SK-N-SH treated with all-trans-retinoic acid at 6 μM for 48 hours (cell line): ENCODE measurements around the gene ATF6B.

ENCODE experiments used
- ATAC-seq: fragments of 200-7000 bp; cut with Tn5 transposase; 3 replicates; pipeline ENCODE4 v1.9.1; 2020; ENCODE audit warnings: mild to moderate bottlenecking, moderate library complexity
- ARNTL ChIP-seq: fragments of 450-650 bp; formaldehyde crosslinking; IDR thresholded peaks from 2 replicates; pipeline ENCODE4 v1.5.0; 2020; ENCODE audit warnings: low read depth, mild to moderate bottlenecking, moderate library complexity, borderline replicate concordance
- BACH2 ChIP-seq: fragments of 250-450 bp; sonication (Bioruptor Pico); IDR thresholded peaks from 2 replicates; pipeline ENCODE4 v1.9.0; 2021; ENCODE audit warnings: mild to moderate bottlenecking, borderline replicate concordance
- CSDC2 ChIP-seq: fragments of 250-450 bp; sonication (Bioruptor Pico); IDR thresholded peaks from 2 replicates; pipeline ENCODE4 v1.5.0; 2020; ENCODE audit warnings: mild to moderate bottlenecking, moderate library complexity
- ESRRG ChIP-seq: fragments of 250-450 bp; sonication (Bioruptor Pico); IDR thresholded peaks from 2 replicates; pipeline ENCODE4 v1.6.1; 2021; ENCODE audit warnings: mild to moderate bottlenecking
- GLIS3 ChIP-seq: fragments of 250-450 bp; sonication (Bioruptor Pico); IDR thresholded peaks from 2 replicates; pipeline ENCODE4 v1.5.0; 2020; ENCODE audit warnings: mild to moderate bottlenecking, moderate library complexity
- ISL1 ChIP-seq: fragments of 250-450 bp; sonication (Bioruptor Pico); IDR thresholded peaks from 2 replicates; pipeline ENCODE4 v2.1.2; 2022; ENCODE audit warnings: mild to moderate bottlenecking, moderate library complexity
- OSR1 ChIP-seq: fragments of 250-450 bp; sonication (Bioruptor Pico); IDR thresholded peaks from 2 replicates; pipeline ENCODE4 v1.8.0; 2022; ENCODE audit warnings: moderate library complexity, mild to moderate bottlenecking, inconsistent platforms
- PPARA ChIP-seq: fragments of 250-450 bp; sonication (Bioruptor Pico); IDR thresholded peaks from 2 replicates; pipeline ENCODE4 v1.5.0; 2020; ENCODE audit warnings: mild to moderate bottlenecking, borderline replicate concordance
- SNAI2 ChIP-seq: fragments of 250-450 bp; sonication (Bioruptor Pico); IDR thresholded peaks from 2 replicates; pipeline ENCODE4 v1.5.0; 2020; ENCODE audit warnings: mild to moderate bottlenecking, moderate library complexity
- TCF4 ChIP-seq: fragments of 250-450 bp; sonication (Bioruptor Pico); IDR thresholded peaks from 2 replicates; pipeline ENCODE4 v1.8.0; 2021; ENCODE audit warnings: mild to moderate bottlenecking, moderate library complexity, borderline replicate concordance
- TOX ChIP-seq: fragments of 250-450 bp; sonication (Bioruptor Pico); IDR thresholded peaks from 2 replicates; pipeline ENCODE4 v1.8.0; 2021; ENCODE audit warnings: mild to moderate bottlenecking, moderate library complexity, borderline replicate concordance
- ZFP3 ChIP-seq: fragments of 250-450 bp; sonication (Bioruptor Pico); IDR thresholded peaks from 2 replicates; pipeline ENCODE4 v1.5.0; 2020; ENCODE audit warnings: mild to moderate bottlenecking, moderate library complexity
- ZFP30 ChIP-seq: fragments of 450-650 bp; formaldehyde crosslinking; IDR thresholded peaks from 2 replicates; pipeline ENCODE4 v1.5.0; 2022; ENCODE audit warnings: mild to moderate bottlenecking, moderate library complexity
- ZNF565 ChIP-seq: fragments of 450-650 bp; formaldehyde crosslinking; conservative IDR thresholded peaks from 2 replicates; pipeline ENCODE4 v1.5.0; 2020; ENCODE audit warnings: low read depth, mild to moderate bottlenecking, moderate library complexity
- ZNF70 ChIP-seq: fragments of 450-650 bp; formaldehyde crosslinking; IDR thresholded peaks from 2 replicates; pipeline ENCODE4 v1.5.0; 2020; ENCODE audit warnings: mild to moderate bottlenecking, moderate library complexity
- ZNF8 ChIP-seq: fragments of 450-650 bp; formaldehyde crosslinking; IDR thresholded peaks from 2 replicates; pipeline ENCODE4 v1.5.0; 2020; ENCODE audit warnings: mild to moderate bottlenecking, moderate library complexity
- TF ChIP-seq, protein P1 (sequence below): fragments of 250-450 bp; sonication (Bioruptor Pico); IDR thresholded peaks from 2 replicates; pipeline ENCODE4 v1.5.0; 2020; ENCODE audit warnings: mild to moderate bottlenecking, moderate library complexity
- TF ChIP-seq, protein P2 (sequence below): fragments of 250-450 bp; sonication (Bioruptor Pico); IDR thresholded peaks from 2 replicates; pipeline ENCODE4 v1.5.1; 2020; ENCODE audit warnings: low read depth, mild to moderate bottlenecking, moderate library complexity
- TF ChIP-seq, protein P3 (sequence below): fragments of 250-450 bp; sonication (Bioruptor Pico); IDR thresholded peaks from 2 replicates; pipeline ENCODE4 v1.8.0; 2021; ENCODE audit warnings: low read depth, mild to moderate bottlenecking, moderate library complexity, borderline replicate concordance
- TF ChIP-seq, protein P4 (sequence below): fragments of 250-450 bp; sonication (Bioruptor Pico); IDR thresholded peaks from 2 replicates; pipeline ENCODE4 v1.5.1; 2021; ENCODE audit warnings: mild to moderate bottlenecking, moderate library complexity

Gene ATF6B

DNA sequence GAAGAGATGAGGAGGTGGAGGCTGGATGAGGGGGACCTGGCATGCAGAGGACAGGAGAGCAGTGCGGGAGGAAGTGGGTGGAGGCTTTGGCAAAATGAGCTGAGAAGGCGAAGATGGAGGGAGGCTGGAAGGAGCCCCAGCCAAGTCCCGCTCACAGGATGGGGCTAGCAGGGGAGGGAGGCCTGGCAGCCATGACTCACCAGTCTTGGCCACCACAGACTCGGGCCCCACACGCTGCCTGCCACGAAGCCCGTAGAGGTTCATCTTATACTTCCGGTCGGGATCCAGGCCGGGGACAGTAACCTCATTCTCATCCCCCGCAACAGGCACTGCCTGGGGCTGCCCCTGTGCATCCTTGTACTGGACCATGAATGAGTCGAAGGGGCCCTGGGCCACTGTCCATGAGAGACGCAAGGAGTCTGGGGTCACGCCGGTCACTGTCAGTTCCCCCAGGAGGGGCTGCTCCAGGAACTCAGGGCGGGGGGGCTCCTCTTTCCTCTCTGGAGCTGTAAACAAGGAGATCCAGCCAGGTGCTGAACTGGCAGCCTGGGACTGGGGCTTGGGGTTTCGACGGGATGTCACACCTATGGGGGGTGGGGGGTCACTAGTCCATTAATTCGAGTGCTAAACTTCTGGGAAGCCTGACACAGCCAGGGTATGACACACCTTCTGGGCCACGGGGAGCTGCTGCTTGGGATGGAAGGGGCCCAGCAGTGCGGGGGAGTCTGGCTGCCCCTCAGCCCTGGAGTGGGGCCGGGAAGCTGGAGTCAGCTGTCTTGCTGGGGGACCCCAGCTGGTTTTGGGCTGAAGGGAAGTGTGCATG is 46.7 kb downstream of the ATF6B start:
- peak; percentile 85 for ATAC-seq

DNA sequence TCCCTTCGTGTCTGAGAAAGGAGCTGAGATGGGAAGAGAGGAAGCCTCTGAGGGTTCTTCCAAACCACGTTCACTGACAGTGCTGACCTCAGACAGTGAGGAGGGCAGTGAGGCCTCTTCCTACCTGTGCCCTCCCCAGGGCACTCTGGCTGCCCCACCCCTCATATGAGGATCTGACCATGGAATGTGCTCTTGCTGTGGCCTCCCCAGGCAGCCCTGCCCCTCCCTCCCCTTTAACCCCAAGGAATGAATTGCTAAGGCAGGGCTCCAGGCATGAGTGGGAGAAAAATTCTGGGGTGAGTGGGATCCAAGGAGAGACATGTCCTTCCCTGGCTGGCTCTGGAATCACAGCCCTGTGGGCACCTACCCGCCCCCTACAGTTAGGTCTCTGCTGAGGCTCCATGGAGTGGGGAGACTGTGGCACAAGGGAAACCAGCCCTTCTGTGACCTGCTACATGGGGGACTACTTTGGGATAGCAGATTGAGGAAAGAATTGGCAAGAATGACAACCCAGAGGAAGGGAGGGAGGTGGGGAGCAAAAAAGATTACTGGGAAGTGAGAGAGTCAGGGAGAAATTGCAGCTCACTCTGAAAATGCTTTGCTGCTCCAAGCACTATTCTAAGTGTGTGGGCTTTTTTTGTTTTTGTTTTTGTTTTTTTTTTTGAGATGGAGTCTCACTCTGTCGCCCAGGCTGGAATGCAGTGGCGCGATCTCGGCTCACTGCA is 48.3 kb downstream of the ATF6B start:
- TF ChIP-seq PPARA (CRISPR knock-in tag) (no peak), ESRRG (CRISPR knock-in tag) (no peak), GLIS3 (CRISPR knock-in tag) (no peak)
- TF ChIP-seq, protein P1, sequence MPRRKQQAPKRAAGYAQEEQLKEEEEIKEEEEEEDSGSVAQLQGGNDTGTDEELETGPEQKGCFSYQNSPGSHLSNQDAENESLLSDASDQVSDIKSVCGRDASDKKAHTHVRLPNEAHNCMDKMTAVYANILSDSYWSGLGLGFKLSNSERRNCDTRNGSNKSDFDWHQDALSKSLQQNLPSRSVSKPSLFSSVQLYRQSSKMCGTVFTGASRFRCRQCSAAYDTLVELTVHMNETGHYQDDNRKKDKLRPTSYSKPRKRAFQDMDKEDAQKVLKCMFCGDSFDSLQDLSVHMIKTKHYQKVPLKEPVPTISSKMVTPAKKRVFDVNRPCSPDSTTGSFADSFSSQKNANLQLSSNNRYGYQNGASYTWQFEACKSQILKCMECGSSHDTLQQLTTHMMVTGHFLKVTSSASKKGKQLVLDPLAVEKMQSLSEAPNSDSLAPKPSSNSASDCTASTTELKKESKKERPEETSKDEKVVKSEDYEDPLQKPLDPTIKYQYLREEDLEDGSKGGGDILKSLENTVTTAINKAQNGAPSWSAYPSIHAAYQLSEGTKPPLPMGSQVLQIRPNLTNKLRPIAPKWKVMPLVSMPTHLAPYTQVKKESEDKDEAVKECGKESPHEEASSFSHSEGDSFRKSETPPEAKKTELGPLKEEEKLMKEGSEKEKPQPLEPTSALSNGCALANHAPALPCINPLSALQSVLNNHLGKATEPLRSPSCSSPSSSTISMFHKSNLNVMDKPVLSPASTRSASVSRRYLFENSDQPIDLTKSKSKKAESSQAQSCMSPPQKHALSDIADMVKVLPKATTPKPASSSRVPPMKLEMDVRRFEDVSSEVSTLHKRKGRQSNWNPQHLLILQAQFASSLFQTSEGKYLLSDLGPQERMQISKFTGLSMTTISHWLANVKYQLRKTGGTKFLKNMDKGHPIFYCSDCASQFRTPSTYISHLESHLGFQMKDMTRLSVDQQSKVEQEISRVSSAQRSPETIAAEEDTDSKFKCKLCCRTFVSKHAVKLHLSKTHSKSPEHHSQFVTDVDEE (CRISPR knock-in tag), result no peak
- TF ChIP-seq, protein P2, sequence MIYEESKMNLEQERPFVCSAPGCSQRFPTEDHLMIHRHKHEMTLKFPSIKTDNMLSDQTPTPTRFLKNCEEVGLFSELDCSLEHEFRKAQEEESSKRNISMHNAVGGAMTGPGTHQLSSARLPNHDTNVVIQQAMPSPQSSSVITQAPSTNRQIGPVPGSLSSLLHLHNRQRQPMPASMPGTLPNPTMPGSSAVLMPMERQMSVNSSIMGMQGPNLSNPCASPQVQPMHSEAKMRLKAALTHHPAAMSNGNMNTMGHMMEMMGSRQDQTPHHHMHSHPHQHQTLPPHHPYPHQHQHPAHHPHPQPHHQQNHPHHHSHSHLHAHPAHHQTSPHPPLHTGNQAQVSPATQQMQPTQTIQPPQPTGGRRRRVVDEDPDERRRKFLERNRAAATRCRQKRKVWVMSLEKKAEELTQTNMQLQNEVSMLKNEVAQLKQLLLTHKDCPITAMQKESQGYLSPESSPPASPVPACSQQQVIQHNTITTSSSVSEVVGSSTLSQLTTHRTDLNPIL (CRISPR knock-in tag), result no peak
- TF ChIP-seq, all 23 proteins: peak for 0
- no peak for ATAC-seq

More for the DNA sequence above, 46.7 kb downstream of the ATF6B start:
- TF ChIP-seq ZFP3 (CRISPR knock-in tag), result peak; percentile 57; the same call in 1 of the 2 replicates
- no peak for TF ChIP-seq ARNTL (CRISPR knock-in tag)

DNA sequence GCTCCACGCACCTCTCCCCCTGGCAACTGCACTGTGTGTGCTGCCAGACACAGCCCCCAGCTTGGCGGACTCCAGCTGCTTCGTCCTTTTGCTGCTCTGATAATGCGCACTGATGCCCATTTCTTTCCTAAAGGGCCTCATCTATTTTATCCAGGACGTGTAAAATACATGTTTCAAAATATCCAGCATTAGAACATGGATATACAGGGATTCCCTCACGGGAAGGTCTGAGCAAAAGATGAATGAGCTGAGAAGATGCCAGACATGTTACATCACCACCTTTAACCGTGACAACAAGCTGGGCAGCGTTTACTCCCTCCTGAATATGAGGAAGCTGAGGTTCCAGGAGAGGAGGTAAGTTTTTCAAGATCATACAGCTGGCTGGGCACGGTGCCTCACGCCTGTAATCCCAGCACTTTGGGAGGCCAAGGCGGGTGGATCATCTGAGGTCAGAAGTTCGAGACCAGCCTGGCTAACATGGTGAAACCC is 51.7 kb downstream of the ATF6B start:
- TF ChIP-seq OSR1, result no peak
- no peak for TF ChIP-seq ESRRG (CRISPR knock-in tag)
- no peak for TF ChIP-seq GLIS3 (CRISPR knock-in tag)
- no peak for TF ChIP-seq ZFP30
- TF ChIP-seq BACH2, result no peak
- no peak for TF ChIP-seq ZNF8 (CRISPR knock-in tag)
- TF ChIP-seq SNAI2 (CRISPR knock-in tag), result no peak
- TF ChIP-seq ZNF565 (CRISPR knock-in tag), result no peak
- TF ChIP-seq, protein P3, sequence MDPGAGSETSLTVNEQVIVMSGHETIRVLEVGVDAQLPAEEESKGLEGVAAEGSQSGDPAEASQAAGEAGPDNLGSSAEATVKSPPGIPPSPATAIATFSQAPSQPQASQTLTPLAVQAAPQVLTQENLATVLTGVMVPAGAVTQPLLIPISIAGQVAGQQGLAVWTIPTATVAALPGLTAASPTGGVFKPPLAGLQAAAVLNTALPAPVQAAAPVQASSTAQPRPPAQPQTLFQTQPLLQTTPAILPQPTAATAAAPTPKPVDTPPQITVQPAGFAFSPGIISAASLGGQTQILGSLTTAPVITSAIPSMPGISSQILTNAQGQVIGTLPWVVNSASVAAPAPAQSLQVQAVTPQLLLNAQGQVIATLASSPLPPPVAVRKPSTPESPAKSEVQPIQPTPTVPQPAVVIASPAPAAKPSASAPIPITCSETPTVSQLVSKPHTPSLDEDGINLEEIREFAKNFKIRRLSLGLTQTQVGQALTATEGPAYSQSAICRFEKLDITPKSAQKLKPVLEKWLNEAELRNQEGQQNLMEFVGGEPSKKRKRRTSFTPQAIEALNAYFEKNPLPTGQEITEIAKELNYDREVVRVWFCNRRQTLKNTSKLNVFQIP (CRISPR knock-in tag), result no peak
- no peak for TF ChIP-seq ISL1 (CRISPR knock-in tag)
- TF ChIP-seq, protein P4, sequence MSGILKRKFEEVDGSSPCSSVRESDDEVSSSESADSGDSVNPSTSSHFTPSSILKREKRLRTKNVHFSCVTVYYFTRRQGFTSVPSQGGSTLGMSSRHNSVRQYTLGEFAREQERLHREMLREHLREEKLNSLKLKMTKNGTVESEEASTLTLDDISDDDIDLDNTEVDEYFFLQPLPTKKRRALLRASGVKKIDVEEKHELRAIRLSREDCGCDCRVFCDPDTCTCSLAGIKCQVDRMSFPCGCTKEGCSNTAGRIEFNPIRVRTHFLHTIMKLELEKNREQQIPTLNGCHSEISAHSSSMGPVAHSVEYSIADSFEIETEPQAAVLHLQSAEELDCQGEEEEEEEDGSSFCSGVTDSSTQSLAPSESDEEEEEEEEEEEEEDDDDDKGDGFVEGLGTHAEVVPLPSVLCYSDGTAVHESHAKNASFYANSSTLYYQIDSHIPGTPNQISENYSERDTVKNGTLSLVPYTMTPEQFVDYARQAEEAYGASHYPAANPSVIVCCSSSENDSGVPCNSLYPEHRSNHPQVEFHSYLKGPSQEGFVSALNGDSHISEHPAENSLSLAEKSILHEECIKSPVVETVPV, result no peak
- TF ChIP-seq ZFP3 (CRISPR knock-in tag), result no peak
- TF ChIP-seq TOX (CRISPR knock-in tag), result no peak
- no peak for TF ChIP-seq ZNF70 (CRISPR knock-in tag)
- TF ChIP-seq TCF4, result no peak
- ATAC-seq, result peak; percentile 54

DNA sequence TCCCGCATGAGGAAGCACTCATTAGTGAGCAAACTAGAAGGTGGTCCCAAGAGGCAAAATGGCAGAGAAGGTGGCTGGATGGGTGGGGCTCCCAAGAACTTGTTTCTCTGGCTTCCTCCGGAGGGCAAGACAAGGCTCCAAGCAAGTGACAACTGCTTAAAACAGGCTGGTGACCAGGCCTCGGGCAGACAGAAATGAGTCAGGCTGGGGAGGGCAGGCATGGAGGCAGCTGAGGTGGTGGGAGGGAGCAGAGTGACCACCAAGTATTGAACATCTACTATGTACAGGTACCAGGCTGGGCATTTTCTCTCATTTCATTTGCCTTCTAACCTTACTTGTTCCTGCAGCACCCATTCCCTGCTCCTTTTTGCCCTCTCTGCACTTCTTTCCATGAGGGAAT is 52.3 kb downstream of the ATF6B start:
- TF ChIP-seq ZFP3 (CRISPR knock-in tag) (no peak), ZNF565 (CRISPR knock-in tag) (no peak), ESRRG (CRISPR knock-in tag) (no peak), OSR1 (no peak), BACH2 (no peak), ISL1 (CRISPR knock-in tag) (no peak), CSDC2 (CRISPR knock-in tag) (no peak), PPARA (CRISPR knock-in tag) (no peak)
- TF ChIP-seq, protein P1 (CRISPR knock-in tag), result no peak
- ATAC-seq, result peak; percentile 22; the same call in 2 of the 3 replicates
